Measurements from ENCODE around the gene PIP5K1C. TPM values are rescaled to one million over a fixed set of nuclear protein-coding genes. Genes with fewer than 3 reads are reported as not detected.

Gene PIP5K1C
- polyA plus RNA-seq, 1 donor (not counting 4 experiments of a cell fraction or from before 2014, with no cell fraction given) = 3.6 TPM

DNA sequence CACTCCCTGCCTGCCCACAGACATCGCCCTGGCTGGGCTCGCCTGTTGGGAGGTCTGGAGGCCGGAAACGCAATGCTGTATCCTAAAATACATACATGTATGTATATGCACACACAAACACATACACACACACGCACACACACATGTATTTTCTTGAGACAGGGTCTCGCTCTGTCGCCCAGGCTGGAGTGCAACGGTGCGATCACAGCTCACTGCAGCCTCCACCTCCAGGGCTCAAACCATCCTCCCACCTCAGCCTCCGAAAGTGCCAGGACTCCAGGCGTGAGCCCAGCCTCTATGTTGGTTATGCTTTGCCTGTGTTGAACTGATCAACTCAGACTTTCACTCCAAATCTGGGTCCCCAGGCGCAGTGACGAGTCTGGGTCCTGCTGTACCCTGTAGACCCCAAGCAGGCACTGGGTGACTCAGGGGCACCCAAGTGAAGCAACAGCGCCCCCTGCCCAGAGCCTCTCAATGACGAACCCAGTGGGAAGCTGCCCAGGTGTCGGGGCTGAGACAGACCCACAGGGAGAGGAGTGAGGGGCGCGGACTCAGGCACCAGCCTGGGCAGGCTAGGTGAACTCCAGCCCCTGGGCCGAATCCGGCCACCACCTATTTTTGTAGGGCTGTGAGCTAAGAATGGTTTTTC lies 46.3 kb downstream of the PIP5K1C start:
- FAIRE-seq = no peak

DNA sequence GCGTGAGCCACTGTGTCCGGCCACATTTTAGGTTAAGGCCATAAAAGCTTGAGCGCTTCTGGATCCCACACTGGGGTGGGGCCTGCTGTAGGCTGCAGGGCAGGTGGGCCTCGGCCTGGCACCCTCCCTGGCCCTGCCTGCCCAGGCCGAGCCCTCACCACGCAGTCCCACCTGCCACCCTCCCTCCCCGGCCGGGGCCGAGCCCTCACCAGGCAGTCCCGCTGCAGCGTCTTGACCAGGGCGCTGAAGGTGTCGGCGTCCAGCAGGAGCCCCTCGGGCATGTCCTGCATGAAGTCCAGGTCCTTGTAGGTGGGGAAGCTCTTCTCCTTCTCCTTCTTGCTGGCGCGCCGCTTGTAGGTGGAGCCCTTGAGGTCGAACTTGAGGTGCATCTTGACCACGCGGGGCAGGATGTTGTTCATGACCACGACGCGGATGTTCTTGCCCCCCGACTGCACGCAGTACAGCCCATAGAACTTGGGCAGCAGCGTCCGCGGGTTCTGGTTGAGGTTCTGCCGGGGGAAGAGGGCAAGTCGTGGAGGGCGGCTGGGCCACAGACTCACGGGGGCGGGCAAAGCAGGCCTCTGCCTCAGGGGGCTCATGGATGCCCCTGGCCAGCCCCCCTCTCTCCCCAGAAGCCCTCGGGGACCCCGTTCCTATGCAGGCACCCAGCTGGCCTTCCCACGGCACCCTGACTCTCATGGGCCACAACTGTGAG lies 47.0 kb downstream of the PIP5K1C start:
- DNase-seq (ENCODE audit: low read depth, low spot score) = no peak
- Histone ChIP-seq H3K9ac (ENCODE audit: control insufficient read depth, extremely low read depth, insufficient read depth, low read length) (no peak overlapping the region), H3K9me3 (ENCODE audit: control insufficient read depth, low read depth, low read length) (no peaks in the 10 kb centered on the region), H4K20me1 (ENCODE audit: control insufficient read depth, extremely low read depth, insufficient read depth, low read length) (no peaks in the 10 kb centered on the region), H3K4me1 (ENCODE audit: control insufficient read depth, extremely low read depth, insufficient read depth, low read length) (peaks cover 2% of the 10 kb centered on the region), H2AFZ (ENCODE audit: control insufficient read depth, low read length) (no peak overlapping the region), H3K27ac (ENCODE audit: control insufficient read depth, insufficient read depth, low read length) (no peak overlapping the region), H3K4me3 (ENCODE audit: control insufficient read depth in 2 of 3, extremely low read depth in 1 of 3, insufficient read depth in 2 of 3, low read depth in 1 of 3, low read length in 3 of 3) (no peak overlapping the region), H3K79me2 (ENCODE audit: control insufficient read depth, insufficient read depth, low read length) (no peaks in the 10 kb centered on the region), H3K27me3 (ENCODE audit: control insufficient read depth, extremely low read depth, insufficient read depth, low read length) (no peaks in the 10 kb centered on the region), H3K9me1 (ENCODE audit: control insufficient read depth, extremely low read depth, insufficient read depth, low read length) (no peaks in the 10 kb centered on the region), H3K36me3 (ENCODE audit: control insufficient read depth in 2 of 2, extremely low read depth in 1 of 2, insufficient read depth in 2 of 2, low read length in 2 of 2) (peaks cover 0 to 27% of the 10 kb centered on the region in 2 experiments), H3K4me2 (ENCODE audit: control insufficient read depth, extremely low read depth, insufficient read depth, low read depth, low read length) (no peak overlapping the region)
- dilution Hi-C loops (cut with MboI; ENCODE audit: extremely low pct_ligation_motif_present, low sequenced_read_pairs) = no loop called here
- FAIRE-seq = no peak
- TF ChIP-seq, protein P1, sequence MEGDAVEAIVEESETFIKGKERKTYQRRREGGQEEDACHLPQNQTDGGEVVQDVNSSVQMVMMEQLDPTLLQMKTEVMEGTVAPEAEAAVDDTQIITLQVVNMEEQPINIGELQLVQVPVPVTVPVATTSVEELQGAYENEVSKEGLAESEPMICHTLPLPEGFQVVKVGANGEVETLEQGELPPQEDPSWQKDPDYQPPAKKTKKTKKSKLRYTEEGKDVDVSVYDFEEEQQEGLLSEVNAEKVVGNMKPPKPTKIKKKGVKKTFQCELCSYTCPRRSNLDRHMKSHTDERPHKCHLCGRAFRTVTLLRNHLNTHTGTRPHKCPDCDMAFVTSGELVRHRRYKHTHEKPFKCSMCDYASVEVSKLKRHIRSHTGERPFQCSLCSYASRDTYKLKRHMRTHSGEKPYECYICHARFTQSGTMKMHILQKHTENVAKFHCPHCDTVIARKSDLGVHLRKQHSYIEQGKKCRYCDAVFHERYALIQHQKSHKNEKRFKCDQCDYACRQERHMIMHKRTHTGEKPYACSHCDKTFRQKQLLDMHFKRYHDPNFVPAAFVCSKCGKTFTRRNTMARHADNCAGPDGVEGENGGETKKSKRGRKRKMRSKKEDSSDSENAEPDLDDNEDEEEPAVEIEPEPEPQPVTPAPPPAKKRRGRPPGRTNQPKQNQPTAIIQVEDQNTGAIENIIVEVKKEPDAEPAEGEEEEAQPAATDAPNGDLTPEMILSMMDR (optimal IDR thresholded peaks at IDR 0.05 in 1 of 3, IDR thresholded peaks at IDR 0.05 in 1 of 3, conservative IDR thresholded peaks at IDR 0.05 in 1 of 3; ENCODE audit: extremely low read depth in 1 of 3, insufficient read depth in 2 of 3, low read length in 3 of 3) = no peak
- no peak for TF ChIP-seq EZH2 (IDR thresholded peaks at IDR 0.05; ENCODE audit: low read length)

More for the DNA sequence above, 46.3 kb downstream of the PIP5K1C start:
- no peaks in the 10 kb centered on the region for H3K27me3 ChIP-seq (ENCODE audit: control insufficient read depth, extremely low read depth, insufficient read depth, low read length)
- no peaks in the 10 kb centered on the region for H3K9me1 ChIP-seq (ENCODE audit: control insufficient read depth, extremely low read depth, insufficient read depth, low read length)
- H3K9me3 ChIP-seq (ENCODE audit: control insufficient read depth, low read depth, low read length) = no peaks in the 10 kb centered on the region
- no peak overlapping the region for H2AFZ ChIP-seq (ENCODE audit: control insufficient read depth, low read length)
- TF ChIP-seq, protein P1 (optimal IDR thresholded peaks at IDR 0.05 in 1 of 3, IDR thresholded peaks at IDR 0.05 in 1 of 3, conservative IDR thresholded peaks at IDR 0.05 in 1 of 3; ENCODE audit: extremely low read depth in 1 of 3, insufficient read depth in 2 of 3, low read length in 3 of 3) = peak in 2 of 3 experiments; percentile 17 to 34
- no peak for TF ChIP-seq EZH2 (IDR thresholded peaks at IDR 0.05; ENCODE audit: low read length)
- H3K27ac ChIP-seq (ENCODE audit: control insufficient read depth, insufficient read depth, low read length) = no peak overlapping the region
- H3K4me1 ChIP-seq (ENCODE audit: control insufficient read depth, extremely low read depth, insufficient read depth, low read length) = peaks cover 2% of the 10 kb centered on the region
- peaks cover 0 to 26% of the 10 kb centered on the region in 2 experiments for H3K36me3 ChIP-seq (ENCODE audit: control insufficient read depth in 2 of 2, extremely low read depth in 1 of 2, insufficient read depth in 2 of 2, low read length in 2 of 2)
- dilution Hi-C loops (cut with MboI; ENCODE audit: extremely low pct_ligation_motif_present, low sequenced_read_pairs) = no loop called here
- no peak for DNase-seq (ENCODE audit: low read depth, low spot score)
- no peak overlapping the region for H3K9ac ChIP-seq (ENCODE audit: control insufficient read depth, extremely low read depth, insufficient read depth, low read length)
- H3K4me3 ChIP-seq (ENCODE audit: control insufficient read depth in 2 of 3, extremely low read depth in 1 of 3, insufficient read depth in 2 of 3, low read depth in 1 of 3, low read length in 3 of 3) = no peak overlapping the region
- no peaks in the 10 kb centered on the region for H3K79me2 ChIP-seq (ENCODE audit: control insufficient read depth, insufficient read depth, low read length)
- no peaks in the 10 kb centered on the region for H4K20me1 ChIP-seq (ENCODE audit: control insufficient read depth, extremely low read depth, insufficient read depth, low read length)
- H3K4me2 ChIP-seq (ENCODE audit: control insufficient read depth, extremely low read depth, insufficient read depth, low read depth, low read length) = no peak overlapping the region

Data from keratinocyte (primary cell).